MCF 10A (cell line): ENCODE results near the gene IGF1R. TPM values are rescaled to one million over a fixed set of nuclear protein-coding genes. Genes with fewer than 3 reads are reported as not detected.

ENCODE experiments used
- BruUV-seq: library from RNA; stranded (reverse); fragments of 400-500 nt; replicated peaks from 2 replicates; lab custom pipeline; 2021; lab: Mats Ljungman, UMichigan
- CTCF ChIA-PET: fragments of 300-600 bp; sonication (Branson Sonifier 250); formaldehyde crosslinking; extraction: SDS; loops from one replicate; lab custom pipeline; 2021; ENCODE audit warnings: antibody characterized with exemption, inconsistent platforms; lab: Yijun Ruan, JAX
- POLR2A ChIA-PET: fragments of 300-600, 350-650 bp; sonication (Branson Sonifier 250); formaldehyde crosslinking; extraction: SDS; loops from one replicate; lab custom pipeline; 2020; ENCODE audit warnings: antibody characterized with exemption, inconsistent platforms; lab: Yijun Ruan, JAX
- DNase-seq: peaks from one replicate; pipeline ENCODE4 v3.0.0-alpha.2; 2018; ENCODE audit not compliant: unreplicated experiment
- H3K27ac Mint-ChIP-seq: one replicate; pipeline ENCODE4 v1.8.0; 2022; ENCODE audit warnings: mild to moderate bottlenecking, low read depth, mixed read lengths; ENCODE audit not compliant: unreplicated experiment
- H3K27me3 Mint-ChIP-seq: one replicate; pipeline ENCODE4 v1.8.0; 2022; ENCODE audit warnings: mixed read lengths; ENCODE audit not compliant: insufficient read depth, unreplicated experiment
- H3K36me3 Mint-ChIP-seq: one replicate; pipeline ENCODE4 v1.8.0; 2022; ENCODE audit warnings: mild to moderate bottlenecking, moderate library complexity, mixed read lengths; ENCODE audit not compliant: insufficient read depth, unreplicated experiment
- H3K4me1 Mint-ChIP-seq: one replicate; pipeline ENCODE4 v1.8.0; 2022; ENCODE audit warnings: mixed read lengths; ENCODE audit not compliant: insufficient read depth, unreplicated experiment
- H3K4me3 Mint-ChIP-seq: one replicate; pipeline ENCODE4 v1.8.0; 2022; ENCODE audit warnings: mild to moderate bottlenecking, moderate library complexity, mixed read lengths; ENCODE audit not compliant: unreplicated experiment
- H3K9me3 Mint-ChIP-seq: one replicate; pipeline ENCODE4 v1.8.0; 2022; ENCODE audit warnings: mixed read lengths; ENCODE audit not compliant: unreplicated experiment
- CTCF ChIP-seq: fragments of 200-600 bp; IDR thresholded peaks from one replicate; pipeline ENCODE4 v1.8.0; 2022; ENCODE audit warnings: antibody characterized with exemption, mild to moderate bottlenecking; ENCODE audit not compliant: unreplicated experiment
- intact Hi-C: fragments of 100-400 bp; cut with micrococcal nuclease; formaldehyde crosslinking; loops from 2 replicates; pipeline ENCODE4 v1.14.1; 2022
- total RNA-seq: library from RNA; stranded (reverse); gene quantifications from 2 replicates; pipeline ENCODE4 v1.2.3, GENCODE V29; 2022

IGF1R gene
- total RNA-seq, 1 experiment from 2014 or later: 53.3 TPM

- Mint-ChIP-seq H3K36me3 (peaks cover 90% of the 10 kb centered on the region), H3K4me1 (peaks cover 8% of the 10 kb centered on the region), H3K27me3 (no peaks in the 10 kb centered on the region), H3K4me3 (no peak overlapping the region), H3K9me3 (no peaks in the 10 kb centered on the region), H3K27ac (no peak overlapping the region)
- ChIA-PET POLR2A (no interaction called here), CTCF (interaction anchor here (0.9 kb wide), 1 partner anchor 13 kb away, joined by 3 read pairs; no protein-coding TSS in a partner anchor)
- intact Hi-C loops: no loop called here
- DNase-seq: no peak
- TF ChIP-seq CTCF: no peak
- BruUV-seq: no TSS peak
Measured at GRCh38 chr15:98917417-98917816, 269.1 kb downstream of the IGF1R start.

- no TSS peak for BruUV-seq
- Mint-ChIP-seq H3K36me3 (peaks cover 92% of the 10 kb centered on the region), H3K27me3 (no peaks in the 10 kb centered on the region), H3K4me1 (no peaks in the 10 kb centered on the region), H3K27ac (no peak overlapping the region), H3K4me3 (no peak overlapping the region), H3K9me3 (no peaks in the 10 kb centered on the region)
- intact Hi-C loops: no loop called here
- no peak for DNase-seq
- ChIA-PET CTCF (interaction anchor here (1.0 to 1.4 kb wide), 2 partner anchors 15 to 37 kb away, joined by 3 to 4 read pairs; no protein-coding TSS in a partner anchor), POLR2A (no interaction called here)
- no peak for TF ChIP-seq CTCF
Measured at GRCh38 chr15:98920091-98920880, 271.9 kb downstream of the IGF1R start.

- no peaks in the 10 kb centered on the region for H3K27me3 Mint-ChIP-seq
- no peaks in the 10 kb centered on the region for H3K4me1 Mint-ChIP-seq
- intact Hi-C loops: no loop called here
- ChIA-PET POLR2A (interaction anchor here (0.9 to 1.4 kb wide), 2 partner anchors 10 to 28 kb away, joined by 3 to 4 read pairs; no protein-coding TSS in a partner anchor), CTCF (interaction anchor here (0.6 to 1.0 kb wide), 2 partner anchors 156 to 405 kb away, joined by 3 read pairs; no protein-coding TSS in a partner anchor)
- DNase-seq: no peak
- no peak for TF ChIP-seq CTCF
- no TSS peak for BruUV-seq
- peaks cover 74% of the 10 kb centered on the region for H3K36me3 Mint-ChIP-seq
- no peaks in the 10 kb centered on the region for H3K9me3 Mint-ChIP-seq
- no peak overlapping the region for H3K4me3 Mint-ChIP-seq
- H3K27ac Mint-ChIP-seq: no peak overlapping the region
Measured at GRCh38 chr15:98923171-98923570, 274.8 kb downstream of the IGF1R start.

GRCh38 chr15:98923579-98923978 lies 275.2 kb downstream of the IGF1R start:
- CTCF ChIA-PET: interaction anchor here (1.0 to 1.1 kb wide), 2 partner anchors 153 to 155 kb away, joined by 3 to 6 read pairs; no protein-coding TSS in a partner anchor

More at GRCh38 chr15:98923579-98923978, 275.2 kb downstream of the IGF1R start:
- intact Hi-C loops: no loop called here
- H3K9me3 Mint-ChIP-seq: no peaks in the 10 kb centered on the region
- peaks cover 72% of the 10 kb centered on the region for H3K36me3 Mint-ChIP-seq
- no peak overlapping the region for H3K27ac Mint-ChIP-seq
- H3K27me3 Mint-ChIP-seq: no peaks in the 10 kb centered on the region
- H3K4me1 Mint-ChIP-seq: no peaks in the 10 kb centered on the region
- no TSS peak for BruUV-seq
- DNase-seq: no peak
- no peak for TF ChIP-seq CTCF
- H3K4me3 Mint-ChIP-seq: no peak overlapping the region
- POLR2A ChIA-PET: no interaction called here
